Activated CD4-positive, alpha-beta T cell treated with anti-CD3 and anti-CD28 coated beads, Interleukin-2, amount 50 U/mL, for 4 hours (primary cell): ENCODE measurements around the gene SCAPER.

ENCODE experiments used
- DNase-seq, 2 experiments: peaks; one replicate each; pipeline ENCODE4 v3.0.0-alpha.2; 2020

Gene SCAPER

GRCh38 chr15:76667943-76668715 lies 237.0 kb downstream of the SCAPER start:
- DNase-seq: no peak

- no peak for DNase-seq
Measured at GRCh38 chr15:76664895-76665294, 240.2 kb downstream of the SCAPER start.

GRCh38 chr15:76664411-76664810 lies 240.7 kb downstream of the SCAPER start:
- DNase-seq: no peak

- DNase-seq: no peak
Measured at GRCh38 chr15:76663529-76663928, 241.6 kb downstream of the SCAPER start.

GRCh38 chr15:76648732-76649444 lies 256.3 kb downstream of the SCAPER start:
- DNase-seq: no peak

GRCh38 chr15:76647612-76648011 lies 257.5 kb downstream of the SCAPER start:
- DNase-seq: no peak

GRCh38 chr15:76644646-76645045 lies 260.5 kb downstream of the SCAPER start:
- DNase-seq: no peak

- no peak for DNase-seq
Measured at GRCh38 chr15:76642671-76643070, 262.5 kb downstream of the SCAPER start.

GRCh38 chr15:76637166-76637565 lies 268.0 kb downstream of the SCAPER start:
- DNase-seq: no peak

GRCh38 chr15:76636059-76636458 lies 269.1 kb downstream of the SCAPER start:
- no peak for DNase-seq

GRCh38 chr15:76626611-76627010 lies 278.5 kb downstream of the SCAPER start:
- DNase-seq: no peak

GRCh38 chr15:76625267-76625666 lies 279.9 kb downstream of the SCAPER start:
- no peak for DNase-seq

GRCh38 chr15:76614725-76615124 lies 290.4 kb downstream of the SCAPER start:
- DNase-seq: no peak

GRCh38 chr15:76588811-76589747 lies 316.1 kb downstream of the SCAPER start:
- no peak for DNase-seq

- no peak for DNase-seq
Measured at GRCh38 chr15:76585576-76585897, 319.6 kb downstream of the SCAPER start.

- no peak for DNase-seq
Measured at GRCh38 chr15:76584868-76585575, 320.1 kb downstream of the SCAPER start.

GRCh38 chr15:76582550-76582949 lies 322.6 kb downstream of the SCAPER start:
- no peak for DNase-seq

- DNase-seq: no peak
Measured at GRCh38 chr15:76577879-76578512, 327.1 kb downstream of the SCAPER start.

GRCh38 chr15:76576523-76577279 lies 328.4 kb downstream of the SCAPER start:
- no peak for DNase-seq

GRCh38 chr15:76575679-76576078 lies 329.5 kb downstream of the SCAPER start:
- no peak for DNase-seq

GRCh38 chr15:76575274-76575673 lies 329.9 kb downstream of the SCAPER start:
- no peak for DNase-seq

GRCh38 chr15:76572983-76573314 lies 332.2 kb downstream of the SCAPER start:
- DNase-seq: no peak
